SK-N-SH (cell line): ENCODE data around the gene RARB. TPM values are rescaled to one million over a fixed set of nuclear protein-coding genes. Genes with fewer than 3 reads are reported as not detected.
A peak's percentile ranks its signal among the peaks of the same experiment; 100 is the strongest.

Experiments used
- CTCF ChIA-PET: fragments of 300-600, 350-600 bp; formaldehyde crosslinking; extraction: SDS; loops from one replicate; lab custom pipeline; 2021; lab: Yijun Ruan, JAX
- POLR2A ChIA-PET: fragments of 350-600 bp; sonication (Branson Sonifier 250); formaldehyde crosslinking; extraction: SDS; loops from one replicate; lab custom pipeline; 2020; ENCODE audit warnings: antibody characterized with exemption, inconsistent platforms; lab: Yijun Ruan, JAX
- DNase-seq: peaks from one replicate; pipeline ENCODE4 v3.0.0; 2012
- H2AFZ ChIP-seq: fragments of 200-600 bp; sonication (generic); 2 replicates; pipeline ENCODE4 v1.8.1; 2016; ENCODE audit warnings: antibody characterized with exemption, mild to moderate bottlenecking, low read depth
- H3F3A ChIP-seq: fragments of 200-600 bp; sonication (generic); replicated peaks from 2 replicates; pipeline ENCODE3; 2016; ENCODE audit warnings: antibody characterized with exemption, mild to moderate bottlenecking; ENCODE audit not compliant: insufficient read depth
- H3K27ac ChIP-seq, 2 experiments: fragments of 200-500 bp in 1 of 2; fragments of 200-600 bp in 1 of 2; sonication (Bioruptor generic) in 1 of 2; sonication (generic), shearing (Covaris generic) in 1 of 2; 2 replicates each; pipeline versions ENCODE4 v1.5.1 to v1.6.1; 2014 to 2016; ENCODE audit warnings: low read depth in 2 of 2, inconsistent platforms in 1 of 2, low read length in 1 of 2, mild to moderate bottlenecking in 1 of 2, mixed read lengths in 1 of 2
- H3K27me3 ChIP-seq: fragments of 200-600 bp; sonication (generic), shearing (Covaris generic); 2 replicates; pipeline ENCODE4 v1.6.1; 2016; ENCODE audit warnings: mixed run types; ENCODE audit not compliant: insufficient read depth
- H3K36me3 ChIP-seq, 2 experiments: fragments of 200-500 bp in 1 of 2; fragments of 200-600 bp in 1 of 2; sonication (Bioruptor generic) in 1 of 2; sonication (generic) in 1 of 2; replicated peaks in 1 of 2; 2 replicates each; pipeline versions ENCODE3 to v1.5.1; 2014 to 2016; ENCODE audit warnings: low read length in 1 of 2, mild to moderate bottlenecking in 1 of 2; ENCODE audit not compliant: insufficient read depth in 2 of 2, control insufficient read depth in 1 of 2
- H3K4me1 ChIP-seq, 2 experiments: fragments of 200-500 bp in 1 of 2; fragments of 200-600 bp in 1 of 2; sonication (Bioruptor generic) in 1 of 2; sonication (generic), shearing (Covaris generic) in 1 of 2; 2 replicates each; pipeline versions ENCODE4 v1.5.1 to v1.6.1; 2014 to 2016; ENCODE audit warnings: low read depth in 1 of 2, low read length in 1 of 2, mixed run types in 1 of 2; ENCODE audit not compliant: insufficient read depth in 2 of 2, control insufficient read depth in 1 of 2
- H3K4me2 ChIP-seq: fragments of 200-600 bp; sonication (generic), shearing (Covaris generic); 2 replicates; pipeline ENCODE4 v1.6.1; 2017; ENCODE audit warnings: mixed run types
- H3K4me3 ChIP-seq, 2 experiments: fragments of 200-500 bp in 1 of 2; fragments of 200-600 bp in 1 of 2; sonication (Bioruptor generic) in 1 of 2; sonication (generic), shearing (Covaris generic) in 1 of 2; 2 replicates each; pipeline versions ENCODE4 v1.5.1 to v1.8.1; 2014 to 2016; ENCODE audit warnings: low read depth in 2 of 2, inconsistent platforms in 1 of 2, low read length in 1 of 2, mild to moderate bottlenecking in 1 of 2, mixed read lengths in 1 of 2, moderate library complexity in 1 of 2
- H3K79me2 ChIP-seq: fragments of 200-600 bp; sonication (generic); 2 replicates; pipeline ENCODE4 v1.8.1; 2017; ENCODE audit warnings: mild to moderate bottlenecking; ENCODE audit not compliant: insufficient read depth
- H3K9ac ChIP-seq: fragments of 200-600 bp; sonication (generic); 2 replicates; pipeline ENCODE4 v1.6.1; 2017; ENCODE audit warnings: mixed run types
- H3K9me2 ChIP-seq: fragments of 200-600 bp; sonication (generic); 2 replicates; pipeline ENCODE4 v1.6.1; 2017; ENCODE audit warnings: mixed run types
- H3K9me3 ChIP-seq: fragments of 200-600 bp; sonication (generic); 2 replicates; pipeline ENCODE4 v1.6.1; 2017; ENCODE audit warnings: mixed run types, mild to moderate bottlenecking, moderate library complexity
- H4K20me1 ChIP-seq: fragments of 200-600 bp; sonication (generic); 2 replicates; pipeline ENCODE4 v1.6.1; 2017; ENCODE audit warnings: mild to moderate bottlenecking, mixed run types; ENCODE audit not compliant: insufficient read depth
- CHD2 ChIP-seq: fragments of 150-350 bp; IDR thresholded peaks from 2 replicates; pipeline ENCODE4 v1.6.1; 2018; ENCODE audit warnings: low read length; ENCODE audit not compliant: partially characterized antibody
- EP300 ChIP-seq, 2 experiments: IDR thresholded peaks; 2 replicates each; pipeline versions ENCODE4 v1.4.0 to v1.6.1; 2012; ENCODE audit warnings: borderline replicate concordance in 1 of 2, low read depth in 1 of 2, low read length in 1 of 2
- FOXJ3 ChIP-seq: sonication (generic); formaldehyde crosslinking; IDR thresholded peaks from 2 replicates; pipeline ENCODE4 v1.5.1; 2020; ENCODE audit warnings: mild to moderate bottlenecking, missing genetic modification reagents
- FOXM1 ChIP-seq: IDR thresholded peaks from 2 replicates; pipeline ENCODE4 v1.4.0; 2012; ENCODE audit warnings: low read depth, mild to moderate bottlenecking
- GABPA ChIP-seq: IDR thresholded peaks from 2 replicates; pipeline ENCODE4 v1.4.0; 2012; ENCODE audit warnings: low read depth, mild to moderate bottlenecking
- GATA2 ChIP-seq: sonication (generic); formaldehyde crosslinking; IDR thresholded peaks from 2 replicates; pipeline ENCODE4 v1.5.0; 2020; ENCODE audit warnings: mild to moderate bottlenecking, missing genetic modification reagents
- JUND ChIP-seq: IDR thresholded peaks from 2 replicates; pipeline ENCODE4 v1.4.0; 2012
- MEF2A ChIP-seq: IDR thresholded peaks from 2 replicates; pipeline ENCODE4 v1.4.0; 2012; ENCODE audit warnings: low read depth, borderline replicate concordance
- MXI1 ChIP-seq: IDR thresholded peaks from 2 replicates; pipeline ENCODE4 v1.6.1; 2012; ENCODE audit warnings: mild to moderate bottlenecking, low read depth, low read length, improper control_type of control experiment
- NFIC ChIP-seq: IDR thresholded peaks from 2 replicates; pipeline ENCODE4 v1.4.0; 2012; ENCODE audit warnings: borderline replicate concordance
- NRF1 ChIP-seq: IDR thresholded peaks from 2 replicates; pipeline ENCODE4 v1.6.1; 2012; ENCODE audit warnings: low read depth, mild to moderate bottlenecking, low read length
- POLR2AphosphoS5 ChIP-seq: IDR thresholded peaks from 2 replicates; pipeline ENCODE4 v1.6.1; 2012; ENCODE audit warnings: low read depth, low read length
- RAD21 ChIP-seq: IDR thresholded peaks from 2 replicates; pipeline ENCODE4 v1.6.1; 2012; ENCODE audit warnings: mild to moderate bottlenecking, low read length
- RCOR1 ChIP-seq: fragments of 150-350 bp; IDR thresholded peaks from 2 replicates; pipeline ENCODE4 v1.6.1; 2017; ENCODE audit warnings: antibody characterized with exemption, low read length
- RFX5 ChIP-seq: IDR thresholded peaks from 2 replicates; pipeline ENCODE4 v1.6.1; 2012; ENCODE audit warnings: mild to moderate bottlenecking, improper control_type of control experiment, low read length
- SIN3A ChIP-seq: IDR thresholded peaks from 2 replicates; pipeline ENCODE4 v1.6.1; 2012; ENCODE audit warnings: low read depth, mild to moderate bottlenecking, low read length, moderate library complexity, borderline replicate concordance
- SMC3 ChIP-seq: IDR thresholded peaks from 2 replicates; pipeline ENCODE4 v1.6.1; 2012; ENCODE audit warnings: low read depth, low read length, improper control_type of control experiment
- TAF1 ChIP-seq: IDR thresholded peaks from 2 replicates; pipeline ENCODE4 v1.6.1; 2012; ENCODE audit warnings: low read depth, mild to moderate bottlenecking, low read length, moderate library complexity, borderline replicate concordance
- TCF12 ChIP-seq: IDR thresholded peaks from 2 replicates; pipeline ENCODE4 v1.4.0; 2012
- TEAD4 ChIP-seq: IDR thresholded peaks from 2 replicates; pipeline ENCODE4 v1.4.0; 2012; ENCODE audit warnings: mild to moderate bottlenecking, borderline replicate concordance; ENCODE audit not compliant: insufficient read depth
- YY1 ChIP-seq: IDR thresholded peaks from 2 replicates; pipeline ENCODE4 v1.4.0; 2012; ENCODE audit warnings: low read depth, mild to moderate bottlenecking
- WGBS: methylation state at CpG from one replicate; pipeline ENCODE4 v1.1.6; 2017; ENCODE audit warnings: low lambda C conversion rate; 5-methylcytosine and 5-hydroxymethylcytosine counted together
- polyA plus RNA-seq, 3 experiments: library from polyadenylated mRNA; depleted of rRNA; stranded (reverse); fragments of >200 nt; gene quantifications; 2 replicates each; pipeline ENCODE4 v1.2.3, GENCODE V29; 2012
- TF ChIP-seq, protein P1 (sequence below): fragments of 150-350 bp; IDR thresholded peaks from 2 replicates; pipeline ENCODE4 v1.6.1; 2017; ENCODE audit warnings: antibody characterized with exemption, low read length, low read depth, borderline replicate concordance
- TF ChIP-seq, protein P2 (sequence below): IDR thresholded peaks from 2 replicates; pipeline ENCODE4; 2012
- TF ChIP-seq, protein P3 (sequence below): fragments of 150-350 bp; IDR thresholded peaks from 2 replicates; pipeline ENCODE4 v1.6.1; 2016; ENCODE audit warnings: mild to moderate bottlenecking, low read depth, low read length
- TF ChIP-seq, protein P4 (sequence below): IDR thresholded peaks from 2 replicates; pipeline ENCODE4 v1.4.0; 2012; ENCODE audit warnings: low read depth
- TF ChIP-seq, protein P5 (sequence below): IDR thresholded peaks from 2 replicates; pipeline ENCODE4 v1.6.1; 2012; ENCODE audit warnings: mild to moderate bottlenecking, low read depth, low read length, moderate library complexity
- TF ChIP-seq, protein P6 (sequence below): IDR thresholded peaks from 2 replicates; pipeline ENCODE4 v1.4.0; 2012; ENCODE audit warnings: low read depth, borderline replicate concordance

The RARB gene
- polyA plus RNA-seq, 1 of the 3 experiments (the other 2 are of a cell fraction): 10.7 TPM

DNA sequence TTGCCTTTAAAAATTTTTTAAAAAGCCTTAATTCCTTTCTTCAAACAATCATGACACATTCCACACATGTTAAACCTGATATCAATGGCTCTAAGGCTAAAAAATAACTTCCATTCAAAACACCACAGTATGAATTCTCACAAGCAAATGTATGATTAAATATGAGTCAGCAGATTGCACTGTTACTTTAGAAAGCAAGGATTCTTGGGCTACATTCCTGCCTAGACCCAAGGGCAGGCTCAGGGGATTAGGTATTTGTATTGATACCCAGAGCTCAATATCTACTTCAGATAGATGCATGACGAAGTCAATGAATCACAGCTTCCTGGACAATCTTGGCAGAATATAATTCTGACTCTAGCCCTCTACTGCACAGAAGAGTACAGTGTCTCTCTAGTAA, 65.7 kb downstream of the RARB start:
- Histone ChIP-seq H3K4me3 (no peak overlapping the region), H3K4me2 (peak overlapping the region; percentile 17; the same call in 1 of the 2 replicates), H3K36me3 (no peaks in the 10 kb centered on the region), H3K27ac (peak overlapping the region; percentile 83 to 85), H3K9me3 (no peaks in the 10 kb centered on the region), H3K9me2 (no peaks in the 10 kb centered on the region), H2AFZ (no peak overlapping the region), H3K4me1 (peaks cover 10 to 18% of the 10 kb centered on the region in 2 experiments; a peak in 3 of 4 replicates), H3K9ac (peak overlapping the region; percentile 56), H3K79me2 (peaks cover 33% of the 10 kb centered on the region; the same call in 1 of the 2 replicates), H4K20me1 (no peaks in the 10 kb centered on the region), H3F3A (peaks cover 18% of the 10 kb centered on the region), H3K27me3 (no peaks in the 10 kb centered on the region)
- DNase-seq: no peak
- WGBS: 33% methylated on average over 1 of the region's 1 CpG
- ChIA-PET CTCF (no interaction called here), POLR2A (no interaction called here)
- no peak for TF ChIP-seq MXI1
- TF ChIP-seq, protein P1, sequence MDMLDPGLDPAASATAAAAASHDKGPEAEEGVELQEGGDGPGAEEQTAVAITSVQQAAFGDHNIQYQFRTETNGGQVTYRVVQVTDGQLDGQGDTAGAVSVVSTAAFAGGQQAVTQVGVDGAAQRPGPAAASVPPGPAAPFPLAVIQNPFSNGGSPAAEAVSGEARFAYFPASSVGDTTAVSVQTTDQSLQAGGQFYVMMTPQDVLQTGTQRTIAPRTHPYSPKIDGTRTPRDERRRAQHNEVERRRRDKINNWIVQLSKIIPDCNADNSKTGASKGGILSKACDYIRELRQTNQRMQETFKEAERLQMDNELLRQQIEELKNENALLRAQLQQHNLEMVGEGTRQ: no peak
- no peak for TF ChIP-seq SMC3
- TF ChIP-seq CHD2: no peak
- no peak for TF ChIP-seq GABPA
- TF ChIP-seq FOXM1: no peak; the same call in 1 of the 2 replicates
- TF ChIP-seq TAF1: no peak
- TF ChIP-seq, protein P2, sequence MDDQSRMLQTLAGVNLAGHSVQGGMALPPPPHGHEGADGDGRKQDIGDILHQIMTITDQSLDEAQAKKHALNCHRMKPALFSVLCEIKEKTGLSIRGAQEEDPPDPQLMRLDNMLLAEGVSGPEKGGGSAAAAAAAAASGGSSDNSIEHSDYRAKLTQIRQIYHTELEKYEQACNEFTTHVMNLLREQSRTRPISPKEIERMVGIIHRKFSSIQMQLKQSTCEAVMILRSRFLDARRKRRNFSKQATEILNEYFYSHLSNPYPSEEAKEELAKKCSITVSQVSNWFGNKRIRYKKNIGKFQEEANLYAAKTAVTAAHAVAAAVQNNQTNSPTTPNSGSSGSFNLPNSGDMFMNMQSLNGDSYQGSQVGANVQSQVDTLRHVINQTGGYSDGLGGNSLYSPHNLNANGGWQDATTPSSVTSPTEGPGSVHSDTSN: peak; percentile 71
- peak; percentile 74; the same call in 1 of the 2 replicates for TF ChIP-seq TEAD4
- TF ChIP-seq, protein P3, sequence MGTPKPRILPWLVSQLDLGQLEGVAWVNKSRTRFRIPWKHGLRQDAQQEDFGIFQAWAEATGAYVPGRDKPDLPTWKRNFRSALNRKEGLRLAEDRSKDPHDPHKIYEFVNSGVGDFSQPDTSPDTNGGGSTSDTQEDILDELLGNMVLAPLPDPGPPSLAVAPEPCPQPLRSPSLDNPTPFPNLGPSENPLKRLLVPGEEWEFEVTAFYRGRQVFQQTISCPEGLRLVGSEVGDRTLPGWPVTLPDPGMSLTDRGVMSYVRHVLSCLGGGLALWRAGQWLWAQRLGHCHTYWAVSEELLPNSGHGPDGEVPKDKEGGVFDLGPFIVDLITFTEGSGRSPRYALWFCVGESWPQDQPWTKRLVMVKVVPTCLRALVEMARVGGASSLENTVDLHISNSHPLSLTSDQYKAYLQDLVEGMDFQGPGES: no peak
- TF ChIP-seq TCF12: peak; percentile 58
- no peak for TF ChIP-seq SIN3A
- no peak for TF ChIP-seq YY1
- no peak for TF ChIP-seq POLR2AphosphoS5
- TF ChIP-seq, protein P4, sequence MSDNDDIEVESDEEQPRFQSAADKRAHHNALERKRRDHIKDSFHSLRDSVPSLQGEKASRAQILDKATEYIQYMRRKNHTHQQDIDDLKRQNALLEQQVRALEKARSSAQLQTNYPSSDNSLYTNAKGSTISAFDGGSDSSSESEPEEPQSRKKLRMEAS: 0 out of 2 replicates have a peak, but pooled peaks have one; percentile 15
- TF ChIP-seq, protein P5, sequence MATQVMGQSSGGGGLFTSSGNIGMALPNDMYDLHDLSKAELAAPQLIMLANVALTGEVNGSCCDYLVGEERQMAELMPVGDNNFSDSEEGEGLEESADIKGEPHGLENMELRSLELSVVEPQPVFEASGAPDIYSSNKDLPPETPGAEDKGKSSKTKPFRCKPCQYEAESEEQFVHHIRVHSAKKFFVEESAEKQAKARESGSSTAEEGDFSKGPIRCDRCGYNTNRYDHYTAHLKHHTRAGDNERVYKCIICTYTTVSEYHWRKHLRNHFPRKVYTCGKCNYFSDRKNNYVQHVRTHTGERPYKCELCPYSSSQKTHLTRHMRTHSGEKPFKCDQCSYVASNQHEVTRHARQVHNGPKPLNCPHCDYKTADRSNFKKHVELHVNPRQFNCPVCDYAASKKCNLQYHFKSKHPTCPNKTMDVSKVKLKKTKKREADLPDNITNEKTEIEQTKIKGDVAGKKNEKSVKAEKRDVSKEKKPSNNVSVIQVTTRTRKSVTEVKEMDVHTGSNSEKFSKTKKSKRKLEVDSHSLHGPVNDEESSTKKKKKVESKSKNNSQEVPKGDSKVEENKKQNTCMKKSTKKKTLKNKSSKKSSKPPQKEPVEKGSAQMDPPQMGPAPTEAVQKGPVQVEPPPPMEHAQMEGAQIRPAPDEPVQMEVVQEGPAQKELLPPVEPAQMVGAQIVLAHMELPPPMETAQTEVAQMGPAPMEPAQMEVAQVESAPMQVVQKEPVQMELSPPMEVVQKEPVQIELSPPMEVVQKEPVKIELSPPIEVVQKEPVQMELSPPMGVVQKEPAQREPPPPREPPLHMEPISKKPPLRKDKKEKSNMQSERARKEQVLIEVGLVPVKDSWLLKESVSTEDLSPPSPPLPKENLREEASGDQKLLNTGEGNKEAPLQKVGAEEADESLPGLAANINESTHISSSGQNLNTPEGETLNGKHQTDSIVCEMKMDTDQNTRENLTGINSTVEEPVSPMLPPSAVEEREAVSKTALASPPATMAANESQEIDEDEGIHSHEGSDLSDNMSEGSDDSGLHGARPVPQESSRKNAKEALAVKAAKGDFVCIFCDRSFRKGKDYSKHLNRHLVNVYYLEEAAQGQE: no peak
- TF ChIP-seq EP300 (IDR thresholded peaks at IDR 0.05; ENCODE audit: borderline replicate concordance in 1 of 2, low read depth in 1 of 2, low read length in 1 of 2): peak in 1 of 2 experiments; percentile 77; a peak in 2 of 4 replicates
- 0 out of 2 replicates have a peak, but pooled peaks have one; percentile 21 for TF ChIP-seq MEF2A
- no peak for TF ChIP-seq NRF1
- peak; percentile 68 for TF ChIP-seq JUND
- no peak for TF ChIP-seq RAD21
- no peak for TF ChIP-seq RFX5
- TF ChIP-seq RCOR1: no peak
- TF ChIP-seq, protein P6, sequence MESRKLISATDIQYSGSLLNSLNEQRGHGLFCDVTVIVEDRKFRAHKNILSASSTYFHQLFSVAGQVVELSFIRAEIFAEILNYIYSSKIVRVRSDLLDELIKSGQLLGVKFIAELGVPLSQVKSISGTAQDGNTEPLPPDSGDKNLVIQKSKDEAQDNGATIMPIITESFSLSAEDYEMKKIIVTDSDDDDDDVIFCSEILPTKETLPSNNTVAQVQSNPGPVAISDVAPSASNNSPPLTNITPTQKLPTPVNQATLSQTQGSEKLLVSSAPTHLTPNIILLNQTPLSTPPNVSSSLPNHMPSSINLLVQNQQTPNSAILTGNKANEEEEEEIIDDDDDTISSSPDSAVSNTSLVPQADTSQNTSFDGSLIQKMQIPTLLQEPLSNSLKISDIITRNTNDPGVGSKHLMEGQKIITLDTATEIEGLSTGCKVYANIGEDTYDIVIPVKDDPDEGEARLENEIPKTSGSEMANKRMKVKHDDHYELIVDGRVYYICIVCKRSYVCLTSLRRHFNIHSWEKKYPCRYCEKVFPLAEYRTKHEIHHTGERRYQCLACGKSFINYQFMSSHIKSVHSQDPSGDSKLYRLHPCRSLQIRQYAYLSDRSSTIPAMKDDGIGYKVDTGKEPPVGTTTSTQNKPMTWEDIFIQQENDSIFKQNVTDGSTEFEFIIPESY: no peak
- TF ChIP-seq GATA2 (CRISPR knock-in tag): no peak
- no peak for TF ChIP-seq FOXJ3
- peak; percentile 32; the same call in 1 of the 2 replicates for TF ChIP-seq NFIC
